GM12873 (cell line): ENCODE measurements around the gene GALNT18.

Experiments
- CTCF ChIP-seq: IDR thresholded peaks from 2 replicates; pipeline ENCODE4 v1.5.1; 2012; ENCODE audit warnings: low read depth, mild to moderate bottlenecking, moderate library complexity, low read length, control low read depth; ENCODE audit not compliant: insufficient read depth; ENCODE audit errors: missing control alignments

Gene GALNT18

GRCh38 chr11:11537871-11538270, 83.9 kb downstream of the GALNT18 start:
- TF ChIP-seq CTCF = no peak

- TF ChIP-seq CTCF = no peak
Observed at GRCh38 chr11:11537372-11537771, 84.4 kb downstream of the GALNT18 start.

- TF ChIP-seq CTCF = no peak
Observed at GRCh38 chr11:11536650-11537049, 85.2 kb downstream of the GALNT18 start.

GRCh38 chr11:11535611-11536010, 86.2 kb downstream of the GALNT18 start:
- no peak for TF ChIP-seq CTCF

GRCh38 chr11:11534981-11535380, 86.8 kb downstream of the GALNT18 start:
- TF ChIP-seq CTCF = no peak

GRCh38 chr11:11533751-11534150, 88.1 kb downstream of the GALNT18 start:
- TF ChIP-seq CTCF = no peak

- no peak for TF ChIP-seq CTCF
Observed at GRCh38 chr11:11533057-11533456, 88.7 kb downstream of the GALNT18 start.

- TF ChIP-seq CTCF = no peak
Observed at GRCh38 chr11:11532574-11532973, 89.2 kb downstream of the GALNT18 start.
